ENCODE measurements around the gene PLK3. TPM values are rescaled to one million over a fixed set of nuclear protein-coding genes. Genes with fewer than 3 reads are reported as not detected.

PLK3 gene
- total and polyA plus RNA-seq, 9 of the 15 experiments (the other 6 are each of a cell fraction or from before 2014, with no cell fraction given): 0.52 to 22.7 (median 11.0) TPM

DNA sequence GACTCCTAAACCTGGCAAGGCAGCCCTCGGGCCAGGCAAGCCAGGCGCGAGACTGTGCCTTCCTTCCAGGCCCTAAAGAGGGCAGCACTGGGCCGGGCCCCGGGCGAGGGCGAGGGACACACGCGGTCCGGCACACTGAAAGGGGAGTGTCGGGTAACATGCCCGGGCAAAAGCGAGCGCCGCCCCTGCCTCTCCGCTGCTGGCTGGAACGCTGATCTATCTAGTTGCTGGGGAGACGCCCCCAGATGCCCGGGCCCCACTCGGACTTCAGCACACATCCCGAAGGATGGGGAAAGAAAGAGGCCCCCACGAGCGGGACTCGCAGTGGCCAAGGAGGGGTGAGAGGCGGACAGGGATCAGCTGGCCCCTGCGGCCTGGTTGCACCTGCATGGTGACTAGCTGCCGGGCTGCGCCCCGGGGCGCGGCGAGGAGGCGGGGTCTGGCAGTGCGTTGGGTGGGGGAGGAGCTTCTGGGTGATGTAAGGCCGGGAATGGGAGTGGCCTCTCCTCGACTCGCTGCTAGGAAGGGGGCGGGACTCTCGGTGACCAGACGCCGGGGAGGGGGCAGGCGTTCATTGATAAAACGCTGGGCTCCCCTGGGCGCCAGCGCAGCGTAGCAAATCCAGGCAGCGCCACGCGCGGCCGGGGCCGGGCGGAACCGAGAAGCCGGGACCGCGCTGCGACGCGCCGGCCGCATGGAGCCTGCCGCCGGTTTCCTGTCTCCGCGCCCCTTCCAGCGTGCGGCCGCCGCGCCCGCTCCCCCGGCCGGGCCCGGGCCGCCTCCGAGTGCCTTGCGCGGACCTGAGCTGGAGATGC lies at the start of gene PLK3 (continued):
- TF ChIP-seq L3MBTL2 (IDR thresholded peaks at IDR 0.05) (peak; percentile 97), POLR2AphosphoS5 (IDR thresholded peaks at IDR 0.05; ENCODE audit: control insufficient read depth, insufficient read depth, low read depth, low read length) (peak; percentile 85), HMGN3 (IDR thresholded peaks at IDR 0.05; ENCODE audit: borderline replicate concordance, extremely low read depth, insufficient read length, low read depth, low read length) (peak; percentile 83), ZKSCAN1 (IDR thresholded peaks at IDR 0.05; ENCODE audit: low read depth, low read length) (peak; percentile 66), RB1 (IDR thresholded peaks at IDR 0.05; ENCODE audit: low read depth) (peak; percentile 94), FOXJ2 (tag; IDR thresholded peaks at IDR 0.05) (no peak; the same call in 1 of the 2 replicates), MEF2D (tag; conservative IDR thresholded peaks at IDR 0.05; ENCODE audit: low read depth) (0 out of 2 replicates have a peak, but pooled peaks have one; percentile 22), ZNF384 (IDR thresholded peaks at IDR 0.05; ENCODE audit: low read depth, low read length) (peak; percentile 61; the same call in 1 of the 2 replicates)
- TF ChIP-seq, protein P1, sequence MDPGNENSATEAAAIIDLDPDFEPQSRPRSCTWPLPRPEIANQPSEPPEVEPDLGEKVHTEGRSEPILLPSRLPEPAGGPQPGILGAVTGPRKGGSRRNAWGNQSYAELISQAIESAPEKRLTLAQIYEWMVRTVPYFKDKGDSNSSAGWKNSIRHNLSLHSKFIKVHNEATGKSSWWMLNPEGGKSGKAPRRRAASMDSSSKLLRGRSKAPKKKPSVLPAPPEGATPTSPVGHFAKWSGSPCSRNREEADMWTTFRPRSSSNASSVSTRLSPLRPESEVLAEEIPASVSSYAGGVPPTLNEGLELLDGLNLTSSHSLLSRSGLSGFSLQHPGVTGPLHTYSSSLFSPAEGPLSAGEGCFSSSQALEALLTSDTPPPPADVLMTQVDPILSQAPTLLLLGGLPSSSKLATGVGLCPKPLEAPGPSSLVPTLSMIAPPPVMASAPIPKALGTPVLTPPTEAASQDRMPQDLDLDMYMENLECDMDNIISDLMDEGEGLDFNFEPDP (CRISPR knock-in tag; IDR thresholded peaks at IDR 0.05): 0 out of 2 replicates have a peak, but pooled peaks have one; percentile 73
- TF ChIP-seq, protein P2, sequence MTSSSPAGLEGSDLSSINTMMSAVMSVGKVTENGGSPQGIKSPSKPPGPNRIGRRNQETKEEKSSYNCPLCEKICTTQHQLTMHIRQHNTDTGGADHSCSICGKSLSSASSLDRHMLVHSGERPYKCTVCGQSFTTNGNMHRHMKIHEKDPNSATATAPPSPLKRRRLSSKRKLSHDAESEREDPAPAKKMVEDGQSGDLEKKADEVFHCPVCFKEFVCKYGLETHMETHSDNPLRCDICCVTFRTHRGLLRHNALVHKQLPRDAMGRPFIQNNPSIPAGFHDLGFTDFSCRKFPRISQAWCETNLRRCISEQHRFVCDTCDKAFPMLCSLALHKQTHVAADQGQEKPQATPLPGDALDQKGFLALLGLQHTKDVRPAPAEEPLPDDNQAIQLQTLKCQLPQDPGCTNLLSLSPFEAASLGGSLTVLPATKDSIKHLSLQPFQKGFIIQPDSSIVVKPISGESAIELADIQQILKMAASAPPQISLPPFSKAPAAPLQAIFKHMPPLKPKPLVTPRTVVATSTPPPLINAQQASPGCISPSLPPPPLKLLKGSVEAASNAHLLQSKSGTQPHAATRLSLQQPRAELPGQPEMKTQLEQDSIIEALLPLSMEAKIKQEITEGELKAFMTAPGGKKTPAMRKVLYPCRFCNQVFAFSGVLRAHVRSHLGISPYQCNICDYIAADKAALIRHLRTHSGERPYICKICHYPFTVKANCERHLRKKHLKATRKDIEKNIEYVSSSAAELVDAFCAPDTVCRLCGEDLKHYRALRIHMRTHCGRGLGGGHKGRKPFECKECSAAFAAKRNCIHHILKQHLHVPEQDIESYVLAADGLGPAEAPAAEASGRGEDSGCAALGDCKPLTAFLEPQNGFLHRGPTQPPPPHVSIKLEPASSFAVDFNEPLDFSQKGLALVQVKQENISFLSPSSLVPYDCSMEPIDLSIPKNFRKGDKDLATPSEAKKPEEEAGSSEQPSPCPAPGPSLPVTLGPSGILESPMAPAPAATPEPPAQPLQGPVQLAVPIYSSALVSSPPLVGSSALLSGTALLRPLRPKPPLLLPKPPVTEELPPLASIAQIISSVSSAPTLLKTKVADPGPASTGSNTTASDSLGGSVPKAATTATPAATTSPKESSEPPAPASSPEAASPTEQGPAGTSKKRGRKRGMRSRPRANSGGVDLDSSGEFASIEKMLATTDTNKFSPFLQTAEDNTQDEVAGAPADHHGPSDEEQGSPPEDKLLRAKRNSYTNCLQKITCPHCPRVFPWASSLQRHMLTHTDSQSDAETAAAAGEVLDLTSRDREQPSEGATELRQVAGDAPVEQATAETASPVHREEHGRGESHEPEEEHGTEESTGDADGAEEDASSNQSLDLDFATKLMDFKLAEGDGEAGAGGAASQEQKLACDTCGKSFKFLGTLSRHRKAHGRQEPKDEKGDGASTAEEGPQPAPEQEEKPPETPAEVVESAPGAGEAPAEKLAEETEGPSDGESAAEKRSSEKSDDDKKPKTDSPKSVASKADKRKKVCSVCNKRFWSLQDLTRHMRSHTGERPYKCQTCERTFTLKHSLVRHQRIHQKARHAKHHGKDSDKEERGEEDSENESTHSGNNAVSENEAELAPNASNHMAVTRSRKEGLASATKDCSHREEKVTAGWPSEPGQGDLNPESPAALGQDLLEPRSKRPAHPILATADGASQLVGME (CRISPR knock-in tag; IDR thresholded peaks at IDR 0.05): peak; percentile 89
- TF ChIP-seq, protein P3, sequence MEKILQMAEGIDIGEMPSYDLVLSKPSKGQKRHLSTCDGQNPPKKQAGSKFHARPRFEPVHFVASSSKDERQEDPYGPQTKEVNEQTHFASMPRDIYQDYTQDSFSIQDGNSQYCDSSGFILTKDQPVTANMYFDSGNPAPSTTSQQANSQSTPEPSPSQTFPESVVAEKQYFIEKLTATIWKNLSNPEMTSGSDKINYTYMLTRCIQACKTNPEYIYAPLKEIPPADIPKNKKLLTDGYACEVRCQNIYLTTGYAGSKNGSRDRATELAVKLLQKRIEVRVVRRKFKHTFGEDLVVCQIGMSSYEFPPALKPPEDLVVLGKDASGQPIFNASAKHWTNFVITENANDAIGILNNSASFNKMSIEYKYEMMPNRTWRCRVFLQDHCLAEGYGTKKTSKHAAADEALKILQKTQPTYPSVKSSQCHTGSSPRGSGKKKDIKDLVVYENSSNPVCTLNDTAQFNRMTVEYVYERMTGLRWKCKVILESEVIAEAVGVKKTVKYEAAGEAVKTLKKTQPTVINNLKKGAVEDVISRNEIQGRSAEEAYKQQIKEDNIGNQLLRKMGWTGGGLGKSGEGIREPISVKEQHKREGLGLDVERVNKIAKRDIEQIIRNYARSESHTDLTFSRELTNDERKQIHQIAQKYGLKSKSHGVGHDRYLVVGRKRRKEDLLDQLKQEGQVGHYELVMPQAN (IDR thresholded peaks at IDR 0.05; ENCODE audit: borderline replicate concordance): peak; percentile 99
- TF ChIP-seq, protein P4, sequence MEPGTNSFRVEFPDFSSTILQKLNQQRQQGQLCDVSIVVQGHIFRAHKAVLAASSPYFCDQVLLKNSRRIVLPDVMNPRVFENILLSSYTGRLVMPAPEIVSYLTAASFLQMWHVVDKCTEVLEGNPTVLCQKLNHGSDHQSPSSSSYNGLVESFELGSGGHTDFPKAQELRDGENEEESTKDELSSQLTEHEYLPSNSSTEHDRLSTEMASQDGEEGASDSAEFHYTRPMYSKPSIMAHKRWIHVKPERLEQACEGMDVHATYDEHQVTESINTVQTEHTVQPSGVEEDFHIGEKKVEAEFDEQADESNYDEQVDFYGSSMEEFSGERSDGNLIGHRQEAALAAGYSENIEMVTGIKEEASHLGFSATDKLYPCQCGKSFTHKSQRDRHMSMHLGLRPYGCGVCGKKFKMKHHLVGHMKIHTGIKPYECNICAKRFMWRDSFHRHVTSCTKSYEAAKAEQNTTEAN (CRISPR knock-in tag; IDR thresholded peaks at IDR 0.05): no peak
